HCT116 (cell line): ENCODE data around the gene TRPM3.

ENCODE experiments used
- RAD21 ChIP-seq: IDR thresholded peaks from 2 replicates; pipeline ENCODE4 v1.6.1; 2012; ENCODE audit warnings: low read depth, mild to moderate bottlenecking
- TCF7L2 ChIP-seq: IDR thresholded peaks from 2 replicates; pipeline ENCODE4 v1.7.0; 2011; ENCODE audit warnings: borderline replicate concordance, inconsistent platforms; ENCODE audit not compliant: insufficient read depth, insufficient read length; ENCODE audit errors: extremely low read depth
- TF ChIP-seq, protein P1 (sequence below), 3 experiments: fragments of 200-600 bp in 1 of 3; sonication (generic) in 1 of 3; IDR thresholded peaks in 2 of 3; conservative IDR thresholded peaks in 1 of 3; 2 replicates each; pipeline ENCODE4 v1.5.1; 2012 to 2017; ENCODE audit warnings: low read depth in 2 of 3, low read length in 2 of 3, antibody characterized with exemption in 1 of 3, borderline replicate concordance in 1 of 3, control low read depth in 1 of 3, mild to moderate bottlenecking in 1 of 3, mixed read lengths in 1 of 3, mixed run types in 1 of 3, moderate library complexity in 1 of 3; ENCODE audit not compliant: insufficient read depth in 1 of 3

DNA sequence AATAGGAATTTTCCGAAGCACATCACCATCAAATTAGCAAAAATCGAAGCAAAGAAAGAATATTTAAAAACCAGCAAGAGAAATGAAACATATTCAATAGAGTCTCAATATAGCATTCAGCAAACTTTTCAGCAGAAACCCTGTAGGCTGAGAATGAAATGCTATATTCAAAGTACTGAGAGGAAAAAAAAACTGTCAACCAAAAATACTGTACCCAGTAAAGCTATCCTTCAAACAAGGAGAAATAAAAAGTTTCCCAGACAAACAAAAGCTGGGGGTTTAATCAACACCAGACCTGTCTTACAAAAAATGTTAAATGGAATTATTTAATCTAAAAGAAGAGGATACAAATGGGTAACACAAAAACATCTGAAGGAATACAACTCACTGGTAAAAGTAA lies 116.0 kb downstream of the TRPM3 start:
- no peak for TF ChIP-seq TCF7L2
- no peak for TF ChIP-seq RAD21
- TF ChIP-seq, protein P1, sequence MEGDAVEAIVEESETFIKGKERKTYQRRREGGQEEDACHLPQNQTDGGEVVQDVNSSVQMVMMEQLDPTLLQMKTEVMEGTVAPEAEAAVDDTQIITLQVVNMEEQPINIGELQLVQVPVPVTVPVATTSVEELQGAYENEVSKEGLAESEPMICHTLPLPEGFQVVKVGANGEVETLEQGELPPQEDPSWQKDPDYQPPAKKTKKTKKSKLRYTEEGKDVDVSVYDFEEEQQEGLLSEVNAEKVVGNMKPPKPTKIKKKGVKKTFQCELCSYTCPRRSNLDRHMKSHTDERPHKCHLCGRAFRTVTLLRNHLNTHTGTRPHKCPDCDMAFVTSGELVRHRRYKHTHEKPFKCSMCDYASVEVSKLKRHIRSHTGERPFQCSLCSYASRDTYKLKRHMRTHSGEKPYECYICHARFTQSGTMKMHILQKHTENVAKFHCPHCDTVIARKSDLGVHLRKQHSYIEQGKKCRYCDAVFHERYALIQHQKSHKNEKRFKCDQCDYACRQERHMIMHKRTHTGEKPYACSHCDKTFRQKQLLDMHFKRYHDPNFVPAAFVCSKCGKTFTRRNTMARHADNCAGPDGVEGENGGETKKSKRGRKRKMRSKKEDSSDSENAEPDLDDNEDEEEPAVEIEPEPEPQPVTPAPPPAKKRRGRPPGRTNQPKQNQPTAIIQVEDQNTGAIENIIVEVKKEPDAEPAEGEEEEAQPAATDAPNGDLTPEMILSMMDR (IDR thresholded peaks at IDR 0.05 in 2 of 3, conservative IDR thresholded peaks at IDR 0.05 in 1 of 3; ENCODE audit: borderline replicate concordance in 1 of 3, insufficient read depth in 1 of 3, low read depth in 2 of 3, low read length in 2 of 3): no peak
